GM19193 (cell line): Measurements from ENCODE around the gene ACADL.

ENCODE experiments used
- POLR2A ChIP-seq: IDR thresholded peaks from 4 replicates; pipeline ENCODE4 v1.6.1; 2011; ENCODE audit not compliant: insufficient read depth, insufficient read length; ENCODE audit errors: extremely low read depth

ACADL gene

DNA sequence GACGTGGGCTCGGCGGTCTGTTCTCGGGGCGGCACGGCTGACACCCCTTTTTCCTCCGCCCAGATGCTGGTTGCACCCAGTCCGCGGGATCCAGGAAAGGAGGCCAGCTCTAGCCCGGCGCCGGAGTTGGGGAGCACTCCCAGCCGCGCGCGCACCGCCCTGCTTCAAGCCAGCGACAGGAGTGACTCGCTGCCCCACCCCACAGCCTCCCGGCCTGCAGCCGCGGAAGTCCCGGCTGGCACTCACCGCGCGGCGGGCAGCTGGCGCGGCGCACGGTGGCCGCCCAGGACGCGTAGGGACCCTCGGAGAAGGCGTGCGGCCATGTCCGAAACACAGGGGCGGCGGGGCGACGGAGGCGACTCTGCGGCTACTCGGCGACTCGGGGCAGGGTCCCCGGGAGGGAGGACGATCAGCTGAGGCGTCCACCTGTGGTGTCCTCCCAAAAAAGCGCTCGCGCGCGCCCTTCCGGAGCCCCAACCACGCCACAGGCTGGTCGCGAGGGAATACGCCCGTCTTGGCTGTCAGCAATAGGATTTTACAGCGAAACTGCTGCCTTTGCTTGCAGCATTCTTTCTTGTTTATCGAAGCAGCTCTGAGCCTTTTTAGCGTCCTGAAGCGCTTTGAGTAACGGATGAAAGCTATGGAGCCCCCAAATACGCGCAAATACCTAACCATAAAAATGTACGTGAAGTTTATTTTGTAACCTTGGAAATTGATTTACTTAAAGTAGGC is at the start of gene ACADL:
Gene ACADL (minus strand): TSS at position 507 of the 732 bp plus-strand sequence. CDS start 184 bp downstream, at position 323.
- TF ChIP-seq POLR2A = no peak

DNA sequence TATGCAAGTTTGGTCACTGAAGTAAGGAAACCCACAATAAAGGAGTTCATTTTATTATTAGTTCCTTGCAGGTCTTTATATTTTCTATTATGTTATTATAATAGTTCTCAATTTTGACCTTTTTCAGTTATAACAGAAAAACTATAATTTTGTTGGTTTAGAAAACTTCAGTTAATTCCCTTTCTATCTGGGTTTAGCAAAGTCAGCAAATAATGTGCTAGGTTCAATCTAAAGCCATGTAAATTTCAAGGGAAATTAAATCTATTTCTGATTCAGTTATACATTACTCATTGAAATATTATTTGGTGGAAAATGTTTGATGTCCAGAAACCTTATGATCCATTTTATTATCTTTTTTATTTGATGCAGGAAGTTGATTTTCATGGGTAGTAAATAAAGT is 46.1 kb upstream of the ACADL start:
- TF ChIP-seq POLR2A = no peak

DNA sequence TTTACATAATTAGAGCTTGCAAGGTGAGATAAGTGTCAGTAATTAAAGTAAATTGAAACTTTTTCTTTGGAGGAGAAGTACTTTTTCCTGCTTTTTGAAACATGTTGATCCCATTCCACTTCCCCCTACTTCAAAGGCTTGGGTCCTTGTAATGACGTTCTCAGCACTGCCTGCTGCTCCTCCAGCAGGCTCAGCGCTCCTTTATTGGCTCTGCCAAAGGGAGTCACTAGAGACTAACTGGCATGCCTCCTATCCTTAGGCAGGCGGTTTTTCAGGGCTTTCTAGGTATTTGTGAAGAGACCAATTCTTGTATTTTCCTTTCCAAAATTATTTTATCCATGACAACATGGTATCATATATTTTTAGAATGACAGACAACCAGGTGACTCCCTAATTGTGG is 43.9 kb upstream of the ACADL start:
- no peak for TF ChIP-seq POLR2A

DNA sequence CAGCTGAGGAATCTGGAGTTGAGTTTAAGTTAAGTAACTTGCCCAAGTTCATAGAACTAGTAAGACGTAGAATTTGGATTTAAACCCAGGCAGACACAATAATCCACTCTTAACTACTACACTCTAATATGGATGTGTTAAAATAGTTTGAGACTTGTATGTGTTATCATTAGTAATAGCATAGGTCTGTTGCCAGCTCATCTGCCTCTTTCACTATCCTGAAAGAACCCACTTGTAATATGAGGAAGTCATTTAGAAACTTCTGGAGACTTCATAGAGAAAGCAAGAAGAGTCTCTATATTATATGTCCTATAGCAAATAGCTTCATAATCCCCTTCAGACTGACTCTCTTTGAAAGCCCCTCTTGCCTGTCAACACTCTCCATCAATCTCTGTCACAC is 43.0 kb upstream of the ACADL start:
- TF ChIP-seq POLR2A = no peak

DNA sequence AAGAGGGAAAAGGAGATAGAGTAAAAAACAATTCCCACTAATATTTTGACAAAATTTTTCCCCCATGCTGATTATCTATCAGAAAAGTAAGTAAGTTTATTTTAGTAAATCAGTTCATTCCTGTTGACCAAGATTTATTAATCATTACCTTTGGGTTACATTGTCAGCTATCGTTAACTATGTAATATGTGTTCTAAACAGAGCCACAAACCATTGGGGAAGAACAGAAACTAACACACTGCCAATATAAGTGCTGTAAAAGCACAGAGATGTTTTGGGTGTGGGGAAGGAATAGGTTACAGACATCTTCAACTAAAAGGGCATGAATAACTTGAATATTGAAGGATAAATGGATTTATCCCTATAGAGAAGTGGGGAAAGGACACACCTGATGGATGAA is 42.5 kb upstream of the ACADL start:
- no peak for TF ChIP-seq POLR2A

DNA sequence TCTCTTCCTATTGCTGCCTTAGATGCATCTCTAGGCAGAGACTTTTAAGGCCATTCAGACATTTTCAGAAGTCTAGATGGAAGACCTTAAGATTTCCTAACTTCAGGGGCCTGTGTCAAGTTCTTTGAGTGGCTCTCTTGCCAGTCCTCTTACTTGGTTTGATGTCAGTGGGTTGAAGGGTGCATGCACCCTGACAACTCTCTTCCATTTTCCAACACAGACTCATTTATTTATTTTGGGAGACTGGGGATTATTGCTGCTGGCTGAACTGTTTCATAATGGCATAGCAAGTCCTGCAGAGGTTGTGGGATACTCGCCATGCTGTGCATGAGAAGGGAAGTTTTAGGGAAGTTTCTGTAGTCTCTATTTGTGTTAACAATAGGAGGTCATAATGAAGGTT is 39.0 kb upstream of the ACADL start:
- TF ChIP-seq POLR2A = no peak

DNA sequence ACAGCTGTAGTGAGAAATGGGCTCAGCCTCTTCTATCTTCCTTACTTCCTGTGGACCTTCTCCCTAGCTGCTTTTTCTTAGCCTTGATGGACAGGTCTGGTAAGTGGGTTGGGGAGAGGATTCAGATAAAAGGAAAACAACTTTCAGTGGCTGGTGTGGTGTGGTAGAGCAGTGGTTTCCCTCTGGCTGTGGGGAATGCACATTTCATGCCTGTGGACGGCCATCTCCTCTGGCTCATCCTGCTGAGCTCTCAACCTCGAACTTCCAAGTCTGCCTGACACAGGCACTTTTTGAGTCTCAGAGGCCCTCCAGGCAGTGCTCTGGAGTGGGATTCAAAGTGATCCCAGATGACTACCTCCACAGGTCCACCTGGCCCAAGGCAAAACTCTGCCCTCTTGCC is 38.6 kb upstream of the ACADL start:
- TF ChIP-seq POLR2A = no peak

DNA sequence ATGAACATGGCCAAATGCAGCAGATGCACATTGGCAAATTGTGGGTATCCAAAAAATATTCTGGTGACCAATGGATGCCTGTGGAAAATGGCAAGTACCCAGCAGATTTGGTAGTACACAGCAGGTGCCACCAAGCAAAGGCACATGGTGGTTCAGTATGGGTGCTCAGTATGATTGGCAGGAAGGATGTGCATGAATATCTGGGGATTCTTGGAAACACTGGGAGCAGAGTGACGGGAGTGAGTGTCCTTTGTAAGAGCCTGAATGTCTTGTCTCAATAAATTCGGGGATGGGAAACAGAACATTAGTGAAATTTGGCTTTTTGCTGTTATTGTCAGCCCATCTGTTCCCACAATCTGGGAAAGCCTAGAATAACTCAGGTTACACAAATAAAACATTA is 36.8 kb upstream of the ACADL start:
- no peak for TF ChIP-seq POLR2A

DNA sequence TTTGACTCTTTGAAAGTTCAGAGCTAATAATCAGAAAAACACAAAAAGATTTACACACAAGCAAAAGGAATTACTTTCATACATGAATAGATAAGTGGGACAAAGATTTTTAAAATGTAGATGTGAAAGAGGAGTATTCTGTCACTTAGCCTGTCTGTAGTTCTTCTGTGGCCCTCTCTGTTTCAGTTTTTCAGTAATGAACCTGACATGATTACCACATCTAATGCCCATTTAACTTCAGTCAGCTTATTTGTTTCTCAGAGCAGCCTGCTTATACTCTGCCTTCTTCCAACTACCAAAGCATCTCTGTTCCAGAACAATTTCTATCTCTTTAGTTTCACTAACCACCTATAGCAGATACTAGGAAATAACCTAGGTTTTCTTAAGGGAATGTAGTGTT is 34.4 kb upstream of the ACADL start:
- TF ChIP-seq POLR2A = no peak

DNA sequence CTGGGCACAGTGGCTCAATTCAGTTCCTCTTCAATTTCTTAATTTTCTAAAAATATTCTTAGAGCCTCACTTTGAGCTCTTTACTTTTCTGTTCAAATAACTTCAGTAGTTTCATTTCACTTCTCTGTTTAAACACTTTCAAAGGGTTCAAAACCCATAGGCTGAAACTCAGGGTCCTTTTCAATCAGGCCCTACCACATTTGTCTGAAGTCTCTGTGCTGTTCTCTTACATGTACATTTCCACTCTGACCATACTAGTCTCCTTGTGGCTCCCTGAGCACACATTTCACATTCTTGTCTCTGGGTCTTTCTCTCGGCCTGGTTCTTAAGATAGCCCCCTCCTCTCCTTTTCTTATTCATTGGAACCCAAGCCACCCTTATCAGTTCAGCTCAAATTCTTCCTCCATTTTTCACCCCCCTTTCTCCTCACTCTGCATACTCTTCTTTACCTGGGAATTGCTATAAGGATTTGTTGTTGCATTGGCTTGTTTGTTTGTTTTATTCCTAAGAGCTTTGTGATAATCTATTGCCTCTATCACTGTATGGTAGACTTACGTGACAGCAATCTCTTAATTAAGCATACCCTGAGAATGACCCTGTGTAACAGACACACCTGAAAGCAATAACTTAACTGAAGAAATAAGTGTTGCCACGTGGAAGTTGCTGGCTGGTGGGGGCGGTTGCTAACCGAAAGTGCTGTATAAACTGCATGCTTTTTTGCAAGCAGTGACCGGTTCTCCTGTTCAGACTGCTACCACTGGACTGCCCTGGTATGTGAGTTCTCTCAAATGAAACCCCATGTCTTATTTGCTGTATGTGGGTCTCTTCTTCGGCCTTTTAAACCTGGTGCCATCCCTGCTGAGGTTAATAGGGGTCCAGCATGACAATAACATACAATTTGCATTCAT is 27.7 kb upstream of the ACADL start:
- TF ChIP-seq POLR2A = no peak

DNA sequence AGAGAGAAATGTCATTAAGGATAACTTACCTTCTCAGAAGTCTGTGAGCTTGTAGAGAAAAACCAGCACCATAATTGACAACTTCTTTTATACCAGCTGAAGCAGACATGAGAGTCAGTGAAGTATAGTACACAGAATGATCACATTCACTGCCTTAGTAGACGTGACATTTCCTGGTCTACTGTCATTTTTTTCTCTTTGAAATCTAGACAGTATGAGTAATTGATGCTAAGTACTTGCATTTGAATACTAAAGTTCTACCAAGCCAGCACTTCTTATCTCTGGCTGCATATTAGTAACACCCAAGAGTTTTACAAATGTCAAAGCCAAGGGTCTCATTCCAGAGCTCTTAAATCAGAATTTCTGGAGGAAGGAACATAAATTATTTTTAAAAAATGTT is 25.4 kb upstream of the ACADL start:
- TF ChIP-seq POLR2A = no peak

DNA sequence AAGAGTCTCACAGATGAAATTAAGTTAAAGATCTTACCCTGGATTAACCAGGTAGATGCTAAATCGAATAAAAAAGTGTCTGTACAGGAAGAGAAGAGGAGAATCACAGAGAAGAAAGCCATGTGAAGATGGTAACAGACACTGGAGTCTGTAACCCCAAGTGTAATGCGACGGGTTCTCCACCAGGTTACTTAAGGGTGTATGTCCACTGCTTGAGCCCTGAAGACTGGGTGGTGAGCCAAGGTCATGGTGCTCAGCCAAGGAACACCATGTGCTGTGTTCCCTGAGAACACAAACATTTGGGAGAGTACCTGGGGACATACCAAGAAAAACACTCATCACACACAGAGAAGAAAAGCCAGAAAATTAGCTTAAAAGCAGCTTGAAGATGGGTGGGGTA is 8.2 kb upstream of the ACADL start:
- no peak for TF ChIP-seq POLR2A

DNA sequence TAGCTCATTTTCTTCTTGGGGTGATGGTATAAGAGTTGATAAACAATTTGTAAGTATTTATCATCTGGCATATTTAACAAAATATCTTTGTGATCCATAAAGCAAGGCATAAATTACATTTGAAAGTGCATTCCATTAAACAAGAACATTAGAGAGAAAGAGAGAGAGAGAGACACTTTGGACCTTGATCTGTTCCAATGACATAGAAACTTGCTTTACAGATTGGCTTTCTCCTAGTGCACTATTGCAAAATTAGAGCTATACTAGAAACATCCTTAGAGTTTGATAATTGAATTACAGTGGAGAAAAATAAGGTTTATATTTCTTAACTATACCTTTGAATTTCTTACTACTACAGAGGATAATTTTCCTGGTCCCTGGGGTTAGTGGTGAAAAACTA is 5.7 kb upstream of the ACADL start:
- no peak for TF ChIP-seq POLR2A

DNA sequence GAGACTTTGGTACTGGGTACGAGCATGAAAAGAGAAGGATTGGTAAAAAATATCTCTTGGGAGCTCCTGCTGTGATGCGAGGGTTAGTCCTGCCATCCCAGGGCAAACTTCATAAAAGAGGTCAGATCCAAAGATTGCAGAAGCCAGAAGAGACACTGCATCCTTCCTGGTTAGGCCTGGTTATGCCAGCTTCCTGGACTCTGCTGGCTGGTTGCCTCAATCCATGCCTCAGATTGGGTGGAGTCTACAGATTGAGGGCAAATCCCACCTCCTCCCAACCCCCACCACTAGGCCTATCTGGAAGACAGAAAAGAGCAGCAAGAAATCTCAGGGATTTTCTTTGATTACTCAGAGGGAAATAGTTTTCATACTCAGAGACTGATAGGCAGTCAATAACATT is 5.3 kb upstream of the ACADL start:
- TF ChIP-seq POLR2A = no peak

DNA sequence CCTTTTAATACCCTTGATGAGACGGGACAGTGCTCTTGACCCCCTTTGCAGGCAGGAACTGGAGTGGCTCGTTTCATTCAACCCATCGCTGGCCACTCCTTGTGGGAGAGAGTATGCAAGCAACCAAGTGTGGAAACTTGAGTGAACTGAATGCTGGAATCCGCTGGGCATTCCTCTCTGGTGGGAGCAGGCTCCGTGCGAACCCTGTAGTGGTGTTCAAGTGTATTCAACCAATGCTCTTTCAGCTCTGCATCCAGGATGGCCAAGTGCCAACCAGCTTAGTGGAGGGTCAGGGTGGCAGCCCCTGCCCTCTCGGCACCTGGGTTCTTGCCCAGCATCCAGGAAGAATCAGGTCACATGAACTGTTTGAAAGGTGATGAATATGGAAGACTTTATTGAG is 3.3 kb upstream of the ACADL start:
- TF ChIP-seq POLR2A = no peak
